MM.1S (cell line): Measurements from ENCODE around the gene IFT27.

ENCODE experiments used
- DNase-seq: peaks from one replicate; pipeline ENCODE4 v3.0.0-alpha.2; 2015
- H2AFZ ChIP-seq: fragments of 300-600 bp; sonication (generic); 2 replicates; pipeline ENCODE4 v1.6.0; 2016; ENCODE audit warnings: antibody characterized with exemption, low read length
- H3F3A ChIP-seq: fragments of 300-600 bp; sonication (generic); 2 replicates; pipeline ENCODE4 v1.6.1; 2016; ENCODE audit warnings: mild to moderate bottlenecking, antibody characterized with exemption, low read length, moderate library complexity, mixed read lengths; ENCODE audit not compliant: insufficient read depth
- H3K27ac ChIP-seq: fragments of 300-600 bp; sonication (generic); 2 replicates; pipeline ENCODE4 v1.5.1; 2016; ENCODE audit warnings: mild to moderate bottlenecking, low read length
- H3K27me3 ChIP-seq: fragments of 300-600 bp; sonication (generic); replicated peaks from 2 replicates; pipeline ENCODE4 v1.6.0; 2016; ENCODE audit warnings: low read length; ENCODE audit not compliant: insufficient read depth
- H3K36me3 ChIP-seq: fragments of 300-600 bp; sonication (generic); replicated peaks from 2 replicates; pipeline ENCODE4 v1.6.1; 2016; ENCODE audit warnings: mild to moderate bottlenecking, low read length, mixed read lengths; ENCODE audit not compliant: insufficient read depth
- H3K4me1 ChIP-seq: fragments of 300-600 bp; sonication (generic); 2 replicates; pipeline ENCODE4 v1.6.1; 2016; ENCODE audit warnings: low read length, mixed read lengths
- H3K4me2 ChIP-seq: fragments of 300-600 bp; sonication (generic); 2 replicates; pipeline ENCODE4 v1.6.0; 2016; ENCODE audit warnings: low read depth, low read length
- H3K4me3 ChIP-seq: fragments of 300-600 bp; sonication (generic); 2 replicates; pipeline ENCODE4 v1.5.1; 2016; ENCODE audit warnings: low read length, mixed read lengths
- H3K79me2 ChIP-seq: fragments of 300-600 bp; sonication (generic); 2 replicates; pipeline ENCODE4 v1.6.1; 2016; ENCODE audit warnings: mixed run types, low read length, mixed read lengths
- H3K9ac ChIP-seq: fragments of 300-600 bp; sonication (generic); 2 replicates; pipeline ENCODE4 v1.6.1; 2016; ENCODE audit warnings: low read length, mixed read lengths
- H3K9me2 ChIP-seq: fragments of 300-600 bp; sonication (generic); replicated peaks from 2 replicates; pipeline ENCODE4 v1.6.1; 2016; ENCODE audit warnings: mild to moderate bottlenecking, low read length, mixed read lengths; ENCODE audit not compliant: insufficient read depth
- H3K9me3 ChIP-seq: fragments of 300-600 bp; sonication (generic); replicated peaks from 2 replicates; pipeline ENCODE4 v1.6.1; 2016; ENCODE audit warnings: mild to moderate bottlenecking, low read length, mixed read lengths; ENCODE audit not compliant: insufficient read depth
- H4K20me1 ChIP-seq: fragments of 300-600 bp; sonication (generic); 2 replicates; pipeline ENCODE4 v1.6.1; 2016; ENCODE audit warnings: mild to moderate bottlenecking, low read length, moderate library complexity, mixed read lengths; ENCODE audit not compliant: insufficient read depth
- CTCF ChIP-seq: fragments of 300-600 bp; sonication (generic); IDR thresholded peaks from 2 replicates; pipeline ENCODE4 v1.5.1; 2016; ENCODE audit warnings: antibody characterized with exemption, low read length, mixed read lengths
- EZH2 ChIP-seq: fragments of 300-600 bp; sonication (generic); optimal IDR thresholded peaks from 2 replicates; pipeline ENCODE3; 2017; ENCODE audit warnings: low read depth, mild to moderate bottlenecking, antibody characterized with exemption, low read length, mixed read lengths
- EZH2phosphoT487 ChIP-seq: fragments of 300-600 bp; sonication (generic); IDR thresholded peaks from 2 replicates; pipeline ENCODE4 v1.6.1; 2018; ENCODE audit warnings: antibody characterized with exemption, low read length

IFT27 gene

DNA sequence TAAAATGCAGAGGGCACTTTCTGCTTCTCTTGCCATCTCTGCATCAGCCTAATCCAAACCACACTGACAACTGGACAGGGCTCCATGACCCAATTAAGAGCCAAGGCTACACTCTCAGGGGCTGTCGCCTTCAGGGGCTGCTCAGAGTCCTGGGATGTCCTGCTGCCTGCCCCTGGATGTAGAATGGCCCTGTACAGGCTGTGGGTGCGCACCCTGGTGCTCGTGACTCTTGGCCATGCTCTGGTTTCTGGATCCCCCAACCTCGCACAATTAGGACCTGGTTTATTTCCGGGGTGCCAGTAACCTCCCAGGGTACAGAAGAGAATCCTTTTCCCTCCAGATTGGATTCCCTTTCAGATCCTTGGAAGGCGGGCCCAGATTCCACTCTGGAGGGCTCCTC, 11.3 kb downstream of the IFT27 start:
- no peak for DNase-seq
- TF ChIP-seq CTCF (no peak), EZH2phosphoT487 (no peak), EZH2 (no peak)

DNA sequence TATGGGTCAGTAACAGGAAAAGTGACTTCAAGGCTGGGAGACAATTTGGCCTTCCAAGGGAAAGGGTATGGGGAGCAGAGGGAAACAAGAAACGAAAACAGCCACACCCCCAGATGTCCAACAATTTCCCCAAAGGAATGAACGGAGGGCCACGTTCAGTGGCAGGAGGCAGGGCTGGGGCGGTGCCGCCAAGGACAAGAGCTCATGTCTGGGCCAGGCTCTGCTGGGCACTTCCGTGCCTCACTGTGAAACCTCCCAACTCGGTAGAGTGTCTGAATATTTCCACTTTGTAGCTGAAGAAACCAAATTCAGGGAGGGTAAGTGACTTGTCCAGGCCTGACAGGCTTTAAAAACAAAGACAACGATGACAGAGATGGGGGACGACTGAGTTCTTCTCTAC, 11.9 kb downstream of the IFT27 start:
- no peaks in the 10 kb centered on the region for H3K36me3 ChIP-seq
- no peaks in the 10 kb centered on the region for H3K79me2 ChIP-seq
- TF ChIP-seq EZH2 (no peak), CTCF (no peak), EZH2phosphoT487 (no peak)
- no peak overlapping the region for H2AFZ ChIP-seq
- H3K9me2 ChIP-seq, result no peaks in the 10 kb centered on the region
- no peak overlapping the region for H3K9ac ChIP-seq
- H3F3A ChIP-seq, result no peaks in the 10 kb centered on the region
- H3K4me3 ChIP-seq, result no peak overlapping the region
- no peak overlapping the region for H3K4me2 ChIP-seq
- H4K20me1 ChIP-seq, result no peaks in the 10 kb centered on the region
- no peaks in the 10 kb centered on the region for H3K4me1 ChIP-seq
- DNase-seq, result no peak
- H3K27ac ChIP-seq, result no peak overlapping the region
- H3K27me3 ChIP-seq, result no peaks in the 10 kb centered on the region
- H3K9me3 ChIP-seq, result no peaks in the 10 kb centered on the region

More for the DNA sequence above, 11.3 kb downstream of the IFT27 start:
- Histone ChIP-seq H3K36me3 (no peaks in the 10 kb centered on the region), H4K20me1 (no peaks in the 10 kb centered on the region), H3K4me3 (no peak overlapping the region), H3K9ac (no peak overlapping the region), H3K9me3 (no peaks in the 10 kb centered on the region), H3K27me3 (no peaks in the 10 kb centered on the region), H3K4me2 (no peak overlapping the region), H2AFZ (no peak overlapping the region), H3K4me1 (no peaks in the 10 kb centered on the region), H3K9me2 (no peaks in the 10 kb centered on the region), H3K27ac (no peak overlapping the region), H3F3A (no peaks in the 10 kb centered on the region), H3K79me2 (no peaks in the 10 kb centered on the region)

GRCh38 chr22:36763576-36763975, 12.3 kb downstream of the IFT27 start:
- no peak for DNase-seq
- H3K9me2 ChIP-seq, result no peaks in the 10 kb centered on the region
- no peaks in the 10 kb centered on the region for H3K27me3 ChIP-seq
- no peaks in the 10 kb centered on the region for H3K9me3 ChIP-seq
- no peaks in the 10 kb centered on the region for H3K79me2 ChIP-seq
- H2AFZ ChIP-seq, result no peak overlapping the region
- no peaks in the 10 kb centered on the region for H3F3A ChIP-seq
- no peak overlapping the region for H3K9ac ChIP-seq
- H3K27ac ChIP-seq, result no peak overlapping the region
- no peaks in the 10 kb centered on the region for H3K36me3 ChIP-seq
- H4K20me1 ChIP-seq, result no peaks in the 10 kb centered on the region
- H3K4me2 ChIP-seq, result no peak overlapping the region
- no peaks in the 10 kb centered on the region for H3K4me1 ChIP-seq
- TF ChIP-seq CTCF, result no peak
- TF ChIP-seq EZH2phosphoT487, result no peak
- no peak for TF ChIP-seq EZH2
- no peak overlapping the region for H3K4me3 ChIP-seq
